ENCODE data around the gene UBXN4.

UBXN4 gene

GRCh38 chr2:135817951-135818350 lies 76.3 kb downstream of the UBXN4 start:
- TF ChIP-seq EZH2 (IDR thresholded peaks at IDR 0.05; ENCODE audit: borderline replicate concordance, low read length) (no peak), CTCF (IDR thresholded peaks at IDR 0.05; ENCODE audit: low read length) (no peak)
- Histone ChIP-seq H2AFZ (ENCODE audit: low read length) (no peak overlapping the region), H3K36me3 (ENCODE audit: insufficient read depth, low read length) (peaks cover 7% of the 10 kb centered on the region; the same call in 1 of the 2 replicates), H3K9me2 (ENCODE audit: low read depth, low read length) (no peaks in the 10 kb centered on the region), H3K9ac (ENCODE audit: low read length) (no peak overlapping the region), H3K27ac (ENCODE audit: low read depth, low read length, poor library complexity, severe bottlenecking) (no peak overlapping the region), H3K9me3 (ENCODE audit: low read length) (no peaks in the 10 kb centered on the region), H3K27me3 (ENCODE audit: insufficient read depth, low read length) (no peaks in the 10 kb centered on the region), H3K4me2 (ENCODE audit: low read length) (no peak overlapping the region), H3K4me1 (ENCODE audit: insufficient read depth, low read length, severe bottlenecking) (no peaks in the 10 kb centered on the region), H3K79me2 (ENCODE audit: insufficient read depth, low read length) (no peaks in the 10 kb centered on the region), H3F3A (ENCODE audit: insufficient read depth, low read length) (no peaks in the 10 kb centered on the region), H4K20me1 (ENCODE audit: insufficient read depth, low read length) (no peaks in the 10 kb centered on the region), H3K4me3 (ENCODE audit: low read depth, low read length, poor library complexity, severe bottlenecking) (no peak overlapping the region)

GRCh38 chr2:135818937-135819610 lies 77.4 kb downstream of the UBXN4 start:
- Histone ChIP-seq H3K36me3 (ENCODE audit: insufficient read depth, low read length) (peaks cover 13% of the 10 kb centered on the region), H3K9me3 (ENCODE audit: low read length) (no peaks in the 10 kb centered on the region), H3K4me1 (ENCODE audit: insufficient read depth, low read length, severe bottlenecking) (no peaks in the 10 kb centered on the region), H3K4me3 (ENCODE audit: low read depth, low read length, poor library complexity, severe bottlenecking) (no peak overlapping the region), H3K9me2 (ENCODE audit: low read depth, low read length) (no peaks in the 10 kb centered on the region), H4K20me1 (ENCODE audit: insufficient read depth, low read length) (no peaks in the 10 kb centered on the region), H2AFZ (ENCODE audit: low read length) (no peak overlapping the region), H3K9ac (ENCODE audit: low read length) (no peak overlapping the region), H3K79me2 (ENCODE audit: insufficient read depth, low read length) (no peaks in the 10 kb centered on the region), H3K27me3 (ENCODE audit: insufficient read depth, low read length) (no peaks in the 10 kb centered on the region), H3K4me2 (ENCODE audit: low read length) (no peak overlapping the region), H3F3A (ENCODE audit: insufficient read depth, low read length) (no peaks in the 10 kb centered on the region), H3K27ac (ENCODE audit: low read depth, low read length, poor library complexity, severe bottlenecking) (no peak overlapping the region)
- TF ChIP-seq EZH2 (IDR thresholded peaks at IDR 0.05; ENCODE audit: borderline replicate concordance, low read length) (no peak), CTCF (IDR thresholded peaks at IDR 0.05; ENCODE audit: low read length) (peak; percentile 69)

- Histone ChIP-seq H3K4me2 (ENCODE audit: low read length) (no peak overlapping the region), H3K9ac (ENCODE audit: low read length) (no peak overlapping the region), H3K4me1 (ENCODE audit: insufficient read depth, low read length, severe bottlenecking) (no peaks in the 10 kb centered on the region), H3K27me3 (ENCODE audit: insufficient read depth, low read length) (no peaks in the 10 kb centered on the region), H3K9me2 (ENCODE audit: low read depth, low read length) (no peaks in the 10 kb centered on the region), H3K27ac (ENCODE audit: low read depth, low read length, poor library complexity, severe bottlenecking) (no peak overlapping the region), H3K9me3 (ENCODE audit: low read length) (no peaks in the 10 kb centered on the region), H4K20me1 (ENCODE audit: insufficient read depth, low read length) (no peaks in the 10 kb centered on the region), H2AFZ (ENCODE audit: low read length) (no peak overlapping the region), H3K79me2 (ENCODE audit: insufficient read depth, low read length) (no peaks in the 10 kb centered on the region), H3K36me3 (ENCODE audit: insufficient read depth, low read length) (peaks cover 13% of the 10 kb centered on the region), H3K4me3 (ENCODE audit: low read depth, low read length, poor library complexity, severe bottlenecking) (no peak overlapping the region), H3F3A (ENCODE audit: insufficient read depth, low read length) (no peaks in the 10 kb centered on the region)
- no peak for TF ChIP-seq CTCF (IDR thresholded peaks at IDR 0.05; ENCODE audit: low read length)
- no peak for TF ChIP-seq EZH2 (IDR thresholded peaks at IDR 0.05; ENCODE audit: borderline replicate concordance, low read length)
These were observed 78.5 kb downstream of the UBXN4 start for GRCh38 chr2:135820003-135820618.

Measured in OCI-LY1 (cell line).